Thyroid gland (tissue), 4 donors: Measurements from ENCODE around the gene NISCH.

Source experiments
- CTCF ChIP-seq, 6 experiments: fragments of 200-600 bp in 3 of 6; fragments of 450-650 bp in 3 of 6; sonication (generic) in 3 of 6; IDR thresholded peaks; one replicate each; pipeline ENCODE4 v1.5.1; 2016 to 2019; ENCODE audit warnings: antibody characterized with exemption in 6 of 6, mild to moderate bottlenecking in 2 of 6, inconsistent platforms in 1 of 6, moderate library complexity in 1 of 6
- POLR2A ChIP-seq, 2 donors: fragments of 450-650 bp; IDR thresholded peaks; one replicate each; pipeline ENCODE4 v1.6.1; 2017; ENCODE audit warnings: antibody characterized with exemption in 2 of 2, mild to moderate bottlenecking in 2 of 2, moderate library complexity in 1 of 2

- no peak for TF ChIP-seq POLR2A (IDR thresholded peaks at IDR 0.05)
- no peak for TF ChIP-seq CTCF (IDR thresholded peaks at IDR 0.05)
These were observed 17.9 kb upstream of the NISCH start for GRCh38 chr3:52437326-52438103.
